Sigmoid colon (tissue), 3 donors: ENCODE data around the gene DAPK2.
"Not testable (repeated sequence)": the region's sequence is repeated elsewhere in the genome, so short reads cannot be mapped to it uniquely, and the experiment has no call there.

Experiments used
- CTCF ChIP-seq, 4 experiments: fragments of 450-650 bp in 3 of 4; fragments of 200-600 bp in 1 of 4; IDR thresholded peaks; one replicate each; pipeline ENCODE4 v1.5.1; 2016 to 2019; ENCODE audit warnings: antibody characterized with exemption in 4 of 4, mild to moderate bottlenecking in 3 of 4, moderate library complexity in 2 of 4
- POLR2A ChIP-seq, 2 donors: fragments of 450-650 bp; IDR thresholded peaks; one replicate each; pipeline ENCODE4 v1.6.1; 2016; ENCODE audit warnings: antibody characterized with exemption in 2 of 2, mild to moderate bottlenecking in 2 of 2, moderate library complexity in 2 of 2

GRCh38 chr15:64053674-64054073, 7.4 kb upstream of the DAPK2 start:
- not testable (repeated sequence) for TF ChIP-seq CTCF, POLR2A (IDR thresholded peaks at IDR 0.05)
